HG03196 (cell line): Measurements from ENCODE around the gene UPK1B.

Experiments
- ATAC-seq: cut with Tn5 transposase; IDR thresholded peaks from one replicate; pipeline ENCODE4 v1.9.1; 2021; ENCODE audit not compliant: unreplicated experiment

UPK1B gene

DNA sequence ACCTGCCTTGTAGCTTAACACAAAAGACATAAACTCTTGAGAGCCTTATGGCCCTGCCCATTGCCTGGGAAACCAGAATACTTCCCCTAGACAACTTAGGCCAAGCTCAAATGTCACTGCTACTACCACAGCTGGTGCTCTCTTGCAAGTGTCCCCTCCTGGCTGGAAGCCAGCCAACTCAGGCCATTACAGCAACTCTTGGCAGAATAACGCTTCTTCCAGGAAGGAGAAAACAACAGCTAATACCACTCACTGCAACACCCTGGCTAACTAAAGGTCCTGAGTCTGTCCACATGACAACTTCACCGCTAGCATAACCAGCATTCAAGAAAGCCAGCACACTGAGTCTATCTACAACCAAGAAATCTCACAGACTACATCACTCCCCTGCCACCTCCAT lies 72.4 kb downstream of the UPK1B start:
- no peak for ATAC-seq
